SK-N-SH treated with all-trans-retinoic acid at 6 μM for 48 hours (cell line): ENCODE measurements around the gene KLB.

Source experiments
- BACH2 ChIP-seq: fragments of 250-450 bp; sonication (Bioruptor Pico); IDR thresholded peaks from 2 replicates; pipeline ENCODE4 v1.9.0; 2021; ENCODE audit warnings: mild to moderate bottlenecking, borderline replicate concordance
- PATZ1 ChIP-seq: fragments of 250-450 bp; sonication (Bioruptor Pico); IDR thresholded peaks from 2 replicates; pipeline ENCODE4 v1.8.0; 2020; ENCODE audit warnings: mild to moderate bottlenecking, moderate library complexity, borderline replicate concordance
- PPARA ChIP-seq: fragments of 250-450 bp; sonication (Bioruptor Pico); IDR thresholded peaks from 2 replicates; pipeline ENCODE4 v1.5.0; 2020; ENCODE audit warnings: mild to moderate bottlenecking, borderline replicate concordance
- SNAI2 ChIP-seq: fragments of 250-450 bp; sonication (Bioruptor Pico); IDR thresholded peaks from 2 replicates; pipeline ENCODE4 v1.5.0; 2020; ENCODE audit warnings: mild to moderate bottlenecking, moderate library complexity
- TF ChIP-seq, protein P1 (sequence below): fragments of 250-450 bp; sonication (Bioruptor Pico); IDR thresholded peaks from 2 replicates; pipeline ENCODE4 v1.5.1; 2020; ENCODE audit warnings: low read depth, mild to moderate bottlenecking, moderate library complexity

DNA sequence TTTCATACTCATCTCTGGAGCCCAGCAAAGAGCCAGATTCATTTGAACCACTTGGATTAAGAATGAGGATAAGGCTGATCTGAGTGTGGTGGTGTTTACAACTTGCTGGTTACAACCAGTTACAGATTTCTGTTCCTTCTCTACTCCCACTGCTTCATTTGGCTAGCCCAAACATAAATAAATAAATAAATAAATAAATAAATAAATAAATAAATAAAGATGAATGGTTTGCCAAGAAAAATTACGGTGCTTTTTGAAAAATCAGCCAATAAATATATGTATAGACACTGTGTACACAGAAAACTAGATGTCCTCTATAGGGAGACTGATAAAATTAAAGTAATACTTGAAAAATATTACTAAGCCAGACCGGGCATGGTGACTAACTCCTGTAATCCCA, 34.9 kb downstream of the KLB start:
- no peak for TF ChIP-seq BACH2 (CRISPR knock-in tag)
- no peak for TF ChIP-seq PPARA (CRISPR knock-in tag)
- TF ChIP-seq PATZ1 (CRISPR knock-in tag) = no peak
- no peak for TF ChIP-seq SNAI2 (CRISPR knock-in tag)
- TF ChIP-seq, protein P1, sequence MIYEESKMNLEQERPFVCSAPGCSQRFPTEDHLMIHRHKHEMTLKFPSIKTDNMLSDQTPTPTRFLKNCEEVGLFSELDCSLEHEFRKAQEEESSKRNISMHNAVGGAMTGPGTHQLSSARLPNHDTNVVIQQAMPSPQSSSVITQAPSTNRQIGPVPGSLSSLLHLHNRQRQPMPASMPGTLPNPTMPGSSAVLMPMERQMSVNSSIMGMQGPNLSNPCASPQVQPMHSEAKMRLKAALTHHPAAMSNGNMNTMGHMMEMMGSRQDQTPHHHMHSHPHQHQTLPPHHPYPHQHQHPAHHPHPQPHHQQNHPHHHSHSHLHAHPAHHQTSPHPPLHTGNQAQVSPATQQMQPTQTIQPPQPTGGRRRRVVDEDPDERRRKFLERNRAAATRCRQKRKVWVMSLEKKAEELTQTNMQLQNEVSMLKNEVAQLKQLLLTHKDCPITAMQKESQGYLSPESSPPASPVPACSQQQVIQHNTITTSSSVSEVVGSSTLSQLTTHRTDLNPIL (CRISPR knock-in tag) = no peak
